ENCODE measurements around the gene RAB11A.

Gene RAB11A

GRCh38 chr15:65916664-65917406, 47.5 kb downstream of the RAB11A start:
- TF ChIP-seq CTCF (IDR thresholded peaks at IDR 0.05): peak; percentile 61 to 62
- intact Hi-C loops (cut with DNase I; ENCODE audit: low total_unique reads): loop anchor here (10.0 kb wide), 1 partner anchor 348 kb away; no protein-coding TSS in a partner anchor
- no peaks in the 10 kb centered on the region for H3K27me3 ChIP-seq
- peaks cover 0 to 12% (median 11%) of the 10 kb centered on the region in 4 donors for H3K4me1 ChIP-seq
- no peak overlapping the region for H3K27ac ChIP-seq
- DNase-seq: peak; percentile 31 to 74
- H3K36me3 ChIP-seq: peaks cover 0 to 20% (median 5%) of the 10 kb centered on the region in 3 donors
- no peaks in the 10 kb centered on the region for H3K9me3 ChIP-seq
- peak overlapping the region in 1 of 2 donors; percentile 10 for H3K4me3 ChIP-seq

DNA sequence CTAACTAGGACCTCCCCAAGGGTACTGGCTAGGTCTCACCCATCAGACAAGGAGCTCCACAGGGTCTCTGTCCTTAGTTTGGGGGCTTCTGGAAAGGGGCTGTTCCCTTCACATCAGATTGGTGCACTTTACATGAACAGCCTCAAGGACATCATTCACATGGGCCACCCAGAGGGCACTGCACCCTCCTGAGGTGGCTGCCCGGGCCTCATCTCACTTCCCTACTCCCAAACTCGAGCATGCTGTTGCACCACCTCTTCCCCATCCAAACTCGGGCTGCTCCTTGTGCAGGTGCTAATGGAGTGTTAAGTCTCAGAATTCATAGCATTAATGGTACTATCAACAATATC, 48.1 kb downstream of the RAB11A start:
- H3K27ac ChIP-seq: no peak overlapping the region
- H3K4me1 ChIP-seq: peaks cover 0 to 12% (median 11%) of the 10 kb centered on the region in 4 donors
- H3K4me3 ChIP-seq: no peak overlapping the region
- no peak for DNase-seq
- no peaks in the 10 kb centered on the region for H3K27me3 ChIP-seq
- peaks cover 0 to 15% (median 2%) of the 10 kb centered on the region in 3 donors for H3K36me3 ChIP-seq
- H3K9me3 ChIP-seq: no peaks in the 10 kb centered on the region
- no peak for TF ChIP-seq CTCF (IDR thresholded peaks at IDR 0.05)
- intact Hi-C loops (cut with DNase I; ENCODE audit: low total_unique reads): loop anchor here (10.0 kb wide), 1 partner anchor 347 kb away; no protein-coding TSS in a partner anchor

GRCh38 chr15:65917936-65918335, 48.6 kb downstream of the RAB11A start:
- peaks cover 0 to 15% (median 0%) of the 10 kb centered on the region in 3 donors for H3K36me3 ChIP-seq
- intact Hi-C loops (cut with DNase I; ENCODE audit: low total_unique reads): loop anchor here (10.0 kb wide), 1 partner anchor 347 kb away; no protein-coding TSS in a partner anchor
- H3K27me3 ChIP-seq: no peaks in the 10 kb centered on the region
- peaks cover 0 to 12% (median 11%) of the 10 kb centered on the region in 4 donors for H3K4me1 ChIP-seq
- TF ChIP-seq CTCF (IDR thresholded peaks at IDR 0.05): no peak
- H3K9me3 ChIP-seq: no peaks in the 10 kb centered on the region
- no peak overlapping the region for H3K4me3 ChIP-seq
- DNase-seq: no peak
- no peak overlapping the region for H3K27ac ChIP-seq

- DNase-seq: no peak
Measured at GRCh38 chr15:65918357-65918920, 49.1 kb downstream of the RAB11A start.

DNA sequence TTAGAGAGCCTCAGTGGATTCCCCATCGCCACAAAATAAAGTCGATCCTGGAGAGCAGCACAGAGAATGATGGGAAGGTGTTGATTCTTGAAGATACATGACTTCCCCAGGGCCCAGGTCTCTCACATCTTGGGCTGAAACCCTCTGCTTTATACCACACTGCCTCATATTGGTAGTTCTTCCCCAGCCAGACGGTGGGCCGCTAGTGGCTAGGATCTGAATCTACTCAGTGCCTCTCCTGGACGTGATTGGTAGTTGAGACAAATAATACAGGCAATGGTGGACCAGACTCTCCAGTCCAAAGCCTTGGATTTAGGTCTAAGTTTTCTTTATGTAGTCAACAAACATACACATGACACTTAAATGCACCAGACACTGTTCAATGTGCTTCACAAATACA, 49.7 kb downstream of the RAB11A start:
- H3K27me3 ChIP-seq: no peaks in the 10 kb centered on the region
- H3K4me3 ChIP-seq: no peak overlapping the region
- intact Hi-C loops (cut with DNase I; ENCODE audit: low total_unique reads): loop anchor here (10.0 kb wide), 1 partner anchor 346 kb away; no protein-coding TSS in a partner anchor

More at GRCh38 chr15:65918357-65918920, 49.1 kb downstream of the RAB11A start:
- no peak overlapping the region for H3K4me3 ChIP-seq
- H3K27me3 ChIP-seq: no peaks in the 10 kb centered on the region
- H3K9me3 ChIP-seq: no peaks in the 10 kb centered on the region
- intact Hi-C loops (cut with DNase I; ENCODE audit: low total_unique reads): loop anchor here (10.0 kb wide), 1 partner anchor 346 kb away; no protein-coding TSS in a partner anchor
- peaks cover 0 to 12% (median 11%) of the 10 kb centered on the region in 4 donors for H3K4me1 ChIP-seq
- no peak overlapping the region for H3K27ac ChIP-seq
- peaks cover 0 to 15% (median 0%) of the 10 kb centered on the region in 3 donors for H3K36me3 ChIP-seq
- TF ChIP-seq CTCF (IDR thresholded peaks at IDR 0.05): no peak

More for the DNA sequence above, 49.7 kb downstream of the RAB11A start:
- Histone ChIP-seq H3K36me3 (peaks cover 0 to 15% (median 0%) of the 10 kb centered on the region in 3 donors), H3K9me3 (no peaks in the 10 kb centered on the region), H3K4me1 (peaks cover 0 to 12% (median 11%) of the 10 kb centered on the region in 4 donors), H3K27ac (no peak overlapping the region)
- TF ChIP-seq CTCF (IDR thresholded peaks at IDR 0.05): no peak
- no peak for DNase-seq

All from tibial artery (tissue), 4 donors.